ENCODE measurements around the gene SNX10. TPM values are rescaled to one million over a fixed set of nuclear protein-coding genes. Genes with fewer than 3 reads are reported as not detected.

Gene SNX10
- total and polyA plus RNA-seq, 2 of the 4 experiments (the other 2 are of a cell fraction): not detected

DNA sequence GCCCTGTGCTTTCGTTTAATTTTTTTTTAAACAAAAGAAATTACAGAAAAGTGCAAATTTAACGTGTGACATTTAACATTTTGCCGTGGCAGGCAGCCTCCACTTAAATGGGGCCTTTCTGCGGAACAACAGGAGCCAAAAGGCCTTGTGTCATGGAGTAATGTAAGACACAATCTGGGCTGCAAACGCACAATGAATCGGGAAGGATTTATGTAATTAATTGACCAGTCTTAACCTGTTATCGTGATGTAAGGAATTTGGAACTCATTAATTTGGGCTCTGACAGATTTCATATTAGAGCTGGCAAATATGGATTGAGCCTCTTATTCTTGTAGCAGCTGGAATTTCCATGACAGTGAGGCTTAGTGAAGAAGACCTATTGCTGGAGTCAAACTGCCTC, 86.4 kb downstream of the SNX10 start:
- TF ChIP-seq, protein P1, sequence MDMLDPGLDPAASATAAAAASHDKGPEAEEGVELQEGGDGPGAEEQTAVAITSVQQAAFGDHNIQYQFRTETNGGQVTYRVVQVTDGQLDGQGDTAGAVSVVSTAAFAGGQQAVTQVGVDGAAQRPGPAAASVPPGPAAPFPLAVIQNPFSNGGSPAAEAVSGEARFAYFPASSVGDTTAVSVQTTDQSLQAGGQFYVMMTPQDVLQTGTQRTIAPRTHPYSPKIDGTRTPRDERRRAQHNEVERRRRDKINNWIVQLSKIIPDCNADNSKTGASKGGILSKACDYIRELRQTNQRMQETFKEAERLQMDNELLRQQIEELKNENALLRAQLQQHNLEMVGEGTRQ (IDR thresholded peaks at IDR 0.05; ENCODE audit: low read depth, low read length): no peak
- no peak for TF ChIP-seq NFE2L2 (IDR thresholded peaks at IDR 0.05; ENCODE audit: low read depth, low read length)
- no peak for TF ChIP-seq MXI1 (IDR thresholded peaks at IDR 0.05; ENCODE audit: borderline replicate concordance, low read depth, low read length)
- TF ChIP-seq, protein P2, sequence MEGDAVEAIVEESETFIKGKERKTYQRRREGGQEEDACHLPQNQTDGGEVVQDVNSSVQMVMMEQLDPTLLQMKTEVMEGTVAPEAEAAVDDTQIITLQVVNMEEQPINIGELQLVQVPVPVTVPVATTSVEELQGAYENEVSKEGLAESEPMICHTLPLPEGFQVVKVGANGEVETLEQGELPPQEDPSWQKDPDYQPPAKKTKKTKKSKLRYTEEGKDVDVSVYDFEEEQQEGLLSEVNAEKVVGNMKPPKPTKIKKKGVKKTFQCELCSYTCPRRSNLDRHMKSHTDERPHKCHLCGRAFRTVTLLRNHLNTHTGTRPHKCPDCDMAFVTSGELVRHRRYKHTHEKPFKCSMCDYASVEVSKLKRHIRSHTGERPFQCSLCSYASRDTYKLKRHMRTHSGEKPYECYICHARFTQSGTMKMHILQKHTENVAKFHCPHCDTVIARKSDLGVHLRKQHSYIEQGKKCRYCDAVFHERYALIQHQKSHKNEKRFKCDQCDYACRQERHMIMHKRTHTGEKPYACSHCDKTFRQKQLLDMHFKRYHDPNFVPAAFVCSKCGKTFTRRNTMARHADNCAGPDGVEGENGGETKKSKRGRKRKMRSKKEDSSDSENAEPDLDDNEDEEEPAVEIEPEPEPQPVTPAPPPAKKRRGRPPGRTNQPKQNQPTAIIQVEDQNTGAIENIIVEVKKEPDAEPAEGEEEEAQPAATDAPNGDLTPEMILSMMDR (conservative IDR thresholded peaks at IDR 0.05; ENCODE audit: low read depth, low read length): no peak
- TF ChIP-seq CHD1 (IDR thresholded peaks at IDR 0.05; ENCODE audit: low read depth, low read length): no peak
- TF ChIP-seq POLR2A (IDR thresholded peaks at IDR 0.05; ENCODE audit: low read depth, low read length): no peak
- TF ChIP-seq RFX5 (IDR thresholded peaks at IDR 0.05; ENCODE audit: low read depth, low read length): no peak
- TF ChIP-seq RCOR1 (IDR thresholded peaks at IDR 0.05; ENCODE audit: insufficient replicate concordance, low read length): no peak
- no peak for TF ChIP-seq SMC3 (IDR thresholded peaks at IDR 0.05; ENCODE audit: low read depth, low read length)
- no peak for TF ChIP-seq RAD21 (IDR thresholded peaks at IDR 0.05; ENCODE audit: low read length)
- no peak for TF ChIP-seq FOS (IDR thresholded peaks at IDR 0.05; ENCODE audit: low read depth, low read length)
- TF ChIP-seq, protein P3, sequence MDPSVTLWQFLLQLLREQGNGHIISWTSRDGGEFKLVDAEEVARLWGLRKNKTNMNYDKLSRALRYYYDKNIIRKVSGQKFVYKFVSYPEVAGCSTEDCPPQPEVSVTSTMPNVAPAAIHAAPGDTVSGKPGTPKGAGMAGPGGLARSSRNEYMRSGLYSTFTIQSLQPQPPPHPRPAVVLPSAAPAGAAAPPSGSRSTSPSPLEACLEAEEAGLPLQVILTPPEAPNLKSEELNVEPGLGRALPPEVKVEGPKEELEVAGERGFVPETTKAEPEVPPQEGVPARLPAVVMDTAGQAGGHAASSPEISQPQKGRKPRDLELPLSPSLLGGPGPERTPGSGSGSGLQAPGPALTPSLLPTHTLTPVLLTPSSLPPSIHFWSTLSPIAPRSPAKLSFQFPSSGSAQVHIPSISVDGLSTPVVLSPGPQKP (IDR thresholded peaks at IDR 0.05; ENCODE audit: borderline replicate concordance, low read depth, low read length): no peak
- Histone ChIP-seq H4K5ac (ENCODE audit: low read depth, low read length) (no peak overlapping the region), H3K4me1 (ENCODE audit: control insufficient read depth, insufficient read depth, low read length) (no peaks in the 10 kb centered on the region), H3K9me1 (ENCODE audit: insufficient read depth, low read length) (no peaks in the 10 kb centered on the region; the same call in 1 of the 2 replicates), H2BK120ac (ENCODE audit: low read depth, low read length) (no peak overlapping the region), H3K27me3 (ENCODE audit: control insufficient read depth, insufficient read depth, low read length) (peaks cover 41% of the 10 kb centered on the region), H3K18ac (ENCODE audit: low read depth, low read length) (no peak overlapping the region), H3K9ac (ENCODE audit: low read depth, low read length) (no peak overlapping the region), H2BK5ac (ENCODE audit: low read depth, low read length, poor library complexity, severe bottlenecking) (no peak overlapping the region), H2BK15ac (ENCODE audit: low read depth, low read length) (no peak overlapping the region), H4K20me1 (ENCODE audit: insufficient read depth, low read length) (no peaks in the 10 kb centered on the region), H3K36me3 (ENCODE audit: control insufficient read depth, insufficient read depth, low read length) (no peaks in the 10 kb centered on the region), H2AK9ac (replicated peaks; ENCODE audit: low read depth, low read length, poor library complexity) (no peak overlapping the region), H3K56ac (ENCODE audit: extremely low read depth, insufficient read depth, low read length) (no peak overlapping the region), H3K14ac (replicated peaks; ENCODE audit: low read depth, low read length) (no peak overlapping the region), H4K8ac (ENCODE audit: low read depth in 2 of 2, low read length in 2 of 2) (no peak overlapping the region), H2AK5ac (ENCODE audit: low read depth, low read length) (no peak overlapping the region), H3K4me2 (ENCODE audit: low read depth, low read length) (no peak overlapping the region), H3K79me1 (ENCODE audit: low read depth in 1 of 2, low read length in 2 of 2) (no peaks in the 10 kb centered on the region), H3K27ac (ENCODE audit: insufficient read depth, low read length) (no peak overlapping the region), H2AFZ (replicated peaks; ENCODE audit: low read length, poor library complexity) (no peak overlapping the region), H3K4me3 (ENCODE audit: insufficient read depth, low read depth, low read length) (no peak overlapping the region), H4K91ac (ENCODE audit: insufficient read depth, low read depth, low read length) (no peak overlapping the region), H2BK20ac (ENCODE audit: low read depth, low read length) (no peak overlapping the region), H3K4ac (ENCODE audit: low read depth, low read length) (no peak overlapping the region), H3K23ac (ENCODE audit: low read depth, low read length) (no peak overlapping the region), H3K9me3 (ENCODE audit: control insufficient read depth, insufficient read depth, low read length) (peaks cover 3% of the 10 kb centered on the region; the same call in 1 of the 2 replicates)
- in situ Hi-C loops (cut with MboI; ENCODE audit: low sequenced_read_pairs) (no loop called here), dilution Hi-C loops (cut with HindIII; ENCODE audit: low sequenced_read_pairs, unreplicated experiment) (no loop called here), intact Hi-C loops (cut with micrococcal nuclease) (loop anchor here (10.0 kb wide), 1 partner anchor 487 kb away; the partner anchor contains the start of gene SKAP2)
- BruUV-seq (replicated peaks): no TSS peak
- 61% methylated on average over 3 of the region's 7 CpGs; no CpG with 5 or more reads in 1 of the 2 experiments for WGBS, 2 experiments (ENCODE audit: extremely low coverage in 2 of 2, insufficient read length in 1 of 2)
- DNase-seq (no peak), ATAC-seq (ENCODE audit: low read depth) (no peak)
- ChIA-PET CTCF (interaction anchor here (0.7 to 1.0 kb wide), 3 partner anchors 8 to 479 kb away, joined by 3 to 4 read pairs (median 4); no protein-coding TSS in a partner anchor), POLR2A (ENCODE audit: unreplicated experiment) (no interaction called here)

All from IMR-90 (cell line).